AG09309 (cell line): Measurements from ENCODE around the gene STXBP1.

Experiments
- DNase-seq: peaks from one replicate; pipeline ENCODE4 v3.0.0-alpha.2; 2010; ENCODE audit warnings: low read depth
- H3K4me3 ChIP-seq: 2 replicates; pipeline ENCODE4 v1.5.1; 2011; ENCODE audit warnings: mild to moderate bottlenecking, low read depth, low read length, moderate library complexity; ENCODE audit not compliant: control insufficient read depth
- CTCF ChIP-seq: IDR thresholded peaks from 2 replicates; pipeline ENCODE4 v1.5.1; 2011; ENCODE audit warnings: mild to moderate bottlenecking, low read depth, low read length, inconsistent platforms; ENCODE audit not compliant: insufficient read depth, control insufficient read depth; ENCODE audit errors: missing control alignments

Gene STXBP1

GRCh38 chr9:127664678-127665507 is 52.8 kb downstream of the STXBP1 start:
- peak; percentile 28 for DNase-seq
- no peak for TF ChIP-seq CTCF
- H3K4me3 ChIP-seq, result no peak overlapping the region

- no peak for DNase-seq
- TF ChIP-seq CTCF, result no peak
- no peak overlapping the region for H3K4me3 ChIP-seq
Observed at GRCh38 chr9:127667127-127667844, 55.2 kb downstream of the STXBP1 start.

GRCh38 chr9:127667906-127668305 is 55.8 kb downstream of the STXBP1 start:
- DNase-seq, result no peak
- TF ChIP-seq CTCF, result no peak
- H3K4me3 ChIP-seq, result no peak overlapping the region

GRCh38 chr9:127673234-127673633 is 61.2 kb downstream of the STXBP1 start:
- no peak for TF ChIP-seq CTCF
- DNase-seq, result no peak
- H3K4me3 ChIP-seq, result no peak overlapping the region

GRCh38 chr9:127676638-127677037 is 64.6 kb downstream of the STXBP1 start:
- no peak for TF ChIP-seq CTCF
- no peak for DNase-seq
- no peak overlapping the region for H3K4me3 ChIP-seq

GRCh38 chr9:127679506-127679905 is 67.4 kb downstream of the STXBP1 start:
- no peak overlapping the region for H3K4me3 ChIP-seq
- DNase-seq, result no peak
- TF ChIP-seq CTCF, result no peak
